Mesenchymal stem cell (in vitro differentiated cells and primary cell): ENCODE results near the gene TTLL13. TPM values are rescaled to one million over a fixed set of nuclear protein-coding genes. Genes with fewer than 3 reads are reported as not detected.

Experiments
- DNase-seq: peaks from one replicate; pipeline ENCODE4 v3.0.0-alpha.2; 2013
- H2AFZ ChIP-seq: one replicate; pipeline ENCODE4 v1.6.1; 2013; ENCODE audit warnings: low read depth, mild to moderate bottlenecking, control low read depth, inconsistent platforms, low read length, moderate library complexity
- H2AK5ac ChIP-seq: 2 replicates; pipeline ENCODE4 v1.6.1; 2013; ENCODE audit warnings: low read length, moderate library complexity, mild to moderate bottlenecking, inconsistent platforms; ENCODE audit not compliant: severe bottlenecking
- H2BK120ac ChIP-seq: one replicate; pipeline ENCODE4 v1.6.1; 2013; ENCODE audit warnings: low read depth, mild to moderate bottlenecking, inconsistent platforms, low read length, moderate library complexity
- H2BK12ac ChIP-seq, 2 experiments: one replicate each; pipeline ENCODE4 v1.6.1; 2013; ENCODE audit warnings: inconsistent platforms in 2 of 2, low read length in 2 of 2, mild to moderate bottlenecking in 2 of 2, moderate library complexity in 2 of 2, control low read depth in 1 of 2
- H2BK15ac ChIP-seq: one replicate; pipeline ENCODE4 v1.6.1; 2013; ENCODE audit warnings: mild to moderate bottlenecking, low read depth, inconsistent platforms; ENCODE audit not compliant: poor library complexity, severe bottlenecking
- H2BK5ac ChIP-seq: 2 replicates; pipeline ENCODE4 v1.6.1; 2013; ENCODE audit warnings: low read depth, mild to moderate bottlenecking, low read length, control low read depth, inconsistent platforms; ENCODE audit not compliant: poor library complexity, severe bottlenecking
- H3K14ac ChIP-seq, 2 experiments: one replicate each; pipeline ENCODE4 v1.6.1; 2013; ENCODE audit warnings: inconsistent platforms in 2 of 2, low read length in 2 of 2, control low read depth in 1 of 2, mild to moderate bottlenecking in 1 of 2, moderate library complexity in 1 of 2
- H3K18ac ChIP-seq, 2 experiments: one replicate each; pipeline ENCODE4 v1.6.1; 2013; ENCODE audit warnings: inconsistent platforms in 2 of 2, low read length in 2 of 2, control low read depth in 1 of 2, low read depth in 1 of 2, mild to moderate bottlenecking in 1 of 2
- H3K23ac ChIP-seq, 2 experiments: one replicate each; pipeline ENCODE4 v1.6.1; 2013; ENCODE audit warnings: inconsistent platforms in 2 of 2, low read length in 2 of 2, mild to moderate bottlenecking in 2 of 2, moderate library complexity in 2 of 2, control low read depth in 1 of 2
- H3K27ac ChIP-seq: 2 replicates; pipeline ENCODE4 v1.5.1; 2013; ENCODE audit warnings: mild to moderate bottlenecking, moderate library complexity, low read length, control low read depth, inconsistent platforms; ENCODE audit not compliant: poor library complexity, severe bottlenecking
- H3K27me3 ChIP-seq, 2 experiments: 2 replicates each; pipeline versions ENCODE4 v1.6.1 to v1.7.0; 2013; ENCODE audit warnings: low read length in 2 of 2, mild to moderate bottlenecking in 2 of 2, moderate library complexity in 2 of 2, control low read depth in 1 of 2, inconsistent platforms in 1 of 2; ENCODE audit not compliant: control insufficient read depth in 1 of 2, insufficient read depth in 1 of 2
- H3K36me3 ChIP-seq, 2 experiments: 2 replicates each; pipeline versions ENCODE4 v1.6.1 to v1.7.0; 2013; ENCODE audit warnings: low read length in 2 of 2, control low read depth in 1 of 2, inconsistent platforms in 1 of 2, low read depth in 1 of 2, mild to moderate bottlenecking in 1 of 2; ENCODE audit not compliant: insufficient read depth in 2 of 2, control insufficient read depth in 1 of 2
- H3K4ac ChIP-seq, 2 experiments: one replicate each; pipeline ENCODE4 v1.6.1; 2013; ENCODE audit warnings: inconsistent platforms in 2 of 2, low read length in 2 of 2, mild to moderate bottlenecking in 2 of 2, moderate library complexity in 2 of 2, control low read depth in 1 of 2, low read depth in 1 of 2
- H3K4me1 ChIP-seq: 2 replicates; pipeline ENCODE4 v1.6.1; 2013; ENCODE audit warnings: low read depth, low read length, control low read depth; ENCODE audit not compliant: control insufficient read depth, insufficient read depth
- H3K4me2 ChIP-seq: 2 replicates; pipeline ENCODE4 v1.6.1; 2013; ENCODE audit warnings: low read length, mild to moderate bottlenecking, inconsistent platforms; ENCODE audit not compliant: poor library complexity, severe bottlenecking
- H3K4me3 ChIP-seq, 2 experiments: 2 replicates each; pipeline versions ENCODE4 v1.5.1 to v1.7.0; 2013; ENCODE audit warnings: low read length in 2 of 2, mild to moderate bottlenecking in 2 of 2, control low read depth in 1 of 2, low read depth in 1 of 2; ENCODE audit not compliant: insufficient read depth in 1 of 2
- H3K79me1 ChIP-seq: replicated peaks from 2 replicates; pipeline ENCODE4 v1.6.1; 2013; ENCODE audit warnings: mild to moderate bottlenecking, control low read depth, low read length, inconsistent platforms; ENCODE audit not compliant: poor library complexity, severe bottlenecking
- H3K9ac ChIP-seq: 2 replicates; pipeline ENCODE4 v1.7.0; 2013; ENCODE audit warnings: mild to moderate bottlenecking, low read length, moderate library complexity
- H3K9me3 ChIP-seq: 2 replicates; pipeline ENCODE4 v1.7.0; 2013; ENCODE audit warnings: mild to moderate bottlenecking, low read length; ENCODE audit not compliant: control insufficient read depth
- H4K8ac ChIP-seq: one replicate; pipeline ENCODE4 v1.6.1; 2013; ENCODE audit warnings: inconsistent platforms, mild to moderate bottlenecking, low read length, moderate library complexity
- H4K91ac ChIP-seq: one replicate; pipeline ENCODE4 v1.6.1; 2013; ENCODE audit warnings: mild to moderate bottlenecking, low read length, inconsistent platforms
- WGBS: methylation state at CpG from one replicate; pipeline ENCODE4 v1.1.7; 2013; ENCODE audit warnings: mixed read lengths; 5-methylcytosine and 5-hydroxymethylcytosine counted together
- polyA plus RNA-seq, 2 experiments: library from polyadenylated mRNA; stranded (reverse); fragments of 200-250 nt; gene quantifications; one replicate each; pipeline ENCODE4 v1.2.3, GENCODE V29; 2013

TTLL13 gene, protein sequence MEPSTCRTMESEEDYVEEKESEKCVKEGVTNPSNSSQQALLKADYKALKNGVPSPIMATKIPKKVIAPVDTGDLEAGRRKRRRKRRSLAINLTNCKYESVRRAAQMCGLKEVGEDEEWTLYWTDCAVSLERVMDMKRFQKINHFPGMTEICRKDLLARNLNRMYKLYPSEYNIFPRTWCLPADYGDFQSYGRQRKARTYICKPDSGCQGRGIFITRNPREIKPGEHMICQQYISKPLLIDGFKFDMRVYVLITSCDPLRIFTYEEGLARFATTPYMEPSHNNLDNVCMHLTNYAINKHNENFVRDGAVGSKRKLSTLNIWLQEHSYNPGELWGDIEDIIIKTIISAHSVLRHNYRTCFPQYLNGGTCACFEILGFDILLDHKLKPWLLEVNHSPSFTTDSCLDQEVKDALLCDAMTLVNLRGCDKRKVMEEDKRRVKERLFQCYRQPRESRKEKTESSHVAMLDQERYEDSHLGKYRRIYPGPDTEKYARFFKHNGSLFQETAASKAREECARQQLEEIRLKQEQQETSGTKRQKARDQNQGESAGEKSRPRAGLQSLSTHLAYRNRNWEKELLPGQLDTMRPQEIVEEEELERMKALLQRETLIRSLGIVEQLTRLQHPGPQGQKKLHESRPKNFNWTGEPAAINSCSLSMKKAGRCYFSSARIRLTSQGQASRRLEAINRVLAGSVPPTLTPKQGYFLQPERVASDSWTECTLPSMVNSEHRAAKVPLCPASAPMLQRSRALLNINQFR
- 0.04 TPM for polyA plus RNA-seq (2013, experiment 1 of 2)
- polyA plus RNA-seq (2013, experiment 2 of 2), result 0.11 TPM

DNA sequence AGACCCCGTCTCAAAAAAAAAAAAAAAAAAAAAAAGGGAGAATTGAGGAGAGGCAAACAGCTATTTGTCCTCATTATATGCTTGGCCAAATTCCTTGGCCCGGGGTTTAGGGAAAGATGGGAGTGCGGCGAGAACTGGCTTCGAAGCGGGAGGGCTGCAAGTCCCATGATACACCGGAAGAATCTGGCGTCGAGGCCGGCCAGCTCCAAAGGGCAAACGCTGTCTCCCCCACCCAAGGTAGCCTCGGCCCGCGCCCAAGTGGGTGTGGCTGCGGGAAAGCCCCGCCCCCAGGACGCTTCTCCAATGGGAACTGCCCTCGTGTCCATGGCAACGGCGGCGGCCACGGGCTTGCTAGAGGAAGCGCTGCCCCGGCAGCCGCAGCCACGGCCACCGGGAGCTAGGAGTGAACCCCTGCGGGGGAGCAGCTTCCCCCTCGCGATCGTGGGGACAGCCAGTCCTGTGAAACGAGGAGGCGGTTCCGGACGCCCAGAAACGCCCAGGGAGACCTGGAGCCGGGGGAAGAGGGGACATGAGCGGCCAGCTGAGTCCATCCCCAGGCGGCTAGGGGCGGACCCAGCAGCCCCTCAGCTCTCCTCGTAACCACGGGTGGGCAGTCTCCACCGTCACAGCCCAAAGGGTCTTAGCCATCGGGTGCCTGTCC lies at the start of gene TTLL13:
TTLL13 (plus strand) TSS at position 354 of the 661 bp plus-strand sequence. CDS start 1,075 bp downstream, outside the sequence.
- no peak within 1 kb of the TSS for H3K23ac ChIP-seq
- no peak within 1 kb of the TSS for H2BK5ac ChIP-seq
- no peaks in the 10 kb centered on the region for H3K27me3 ChIP-seq
- H2AK5ac ChIP-seq, result no peak within 1 kb of the TSS
- peak within 1 kb of the TSS; percentile 61 for H4K8ac ChIP-seq
- peak within 1 kb of the TSS; percentile 68 to 87 for H3K4me3 ChIP-seq
- H3K14ac ChIP-seq, result peak within 1 kb of the TSS in 1 of 2 experiments; percentile 91
- no peak within 1 kb of the TSS for H3K27ac ChIP-seq
- H2BK12ac ChIP-seq, result peak within 1 kb of the TSS; percentile 38 to 63
- 5% methylated on average over 40 of the region's 44 CpGs for WGBS
- no peaks in the 10 kb centered on the region for H3K79me1 ChIP-seq
- peak within 1 kb of the TSS; percentile 85 for H3K9ac ChIP-seq
- H4K91ac ChIP-seq, result peak within 1 kb of the TSS; percentile 43
- H3K4ac ChIP-seq, result peak within 1 kb of the TSS in 1 of 2 experiments; percentile 15
- H3K4me1 ChIP-seq, result peaks cover 10% of the 10 kb centered on the region
- H2BK15ac ChIP-seq, result peak within 1 kb of the TSS; percentile 36
- peak within 1 kb of the TSS; percentile 100 for H3K4me2 ChIP-seq
- H2BK120ac ChIP-seq, result no peak within 1 kb of the TSS
- peak within 1 kb of the TSS; percentile 49 to 53 for H3K18ac ChIP-seq
- peak within 1 kb of the TSS; percentile 79 for H2AFZ ChIP-seq
- no peaks in the 10 kb centered on the region for H3K9me3 ChIP-seq
- peak; percentile 90 for DNase-seq
- H3K36me3 ChIP-seq, result no peaks in the 10 kb centered on the region

DNA sequence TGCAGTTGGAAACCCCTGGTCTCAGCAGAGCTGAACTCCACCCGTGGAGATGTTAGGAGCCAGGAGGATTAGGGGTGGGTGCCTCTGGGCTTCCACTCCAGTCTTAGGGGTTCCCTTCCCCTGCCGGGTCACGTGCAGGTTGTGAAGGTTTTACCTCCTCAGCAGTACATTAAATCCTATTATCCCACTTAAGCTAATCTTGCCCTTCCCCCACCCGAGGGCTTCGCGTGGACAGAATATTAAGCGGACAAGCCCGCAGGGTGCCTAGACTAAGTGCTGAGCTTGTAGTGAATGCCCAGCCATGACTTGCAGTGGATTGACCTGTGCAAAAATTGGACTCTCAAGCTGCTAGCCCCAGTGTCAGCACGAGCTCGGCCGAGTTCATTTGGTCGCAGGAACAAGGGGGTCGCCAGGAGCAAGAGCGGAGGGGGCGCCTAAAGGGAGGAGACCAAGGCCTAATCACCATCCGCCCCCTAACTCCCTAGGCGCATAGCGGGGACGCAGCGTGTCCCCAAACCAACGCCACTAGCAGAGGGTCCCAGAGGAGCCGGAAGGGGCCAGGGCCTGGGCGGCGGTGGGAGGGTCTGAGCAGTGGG lies 48.7 kb upstream of the TTLL13 start:
- Histone ChIP-seq H3K36me3 (peaks cover 0 to 12% of the 10 kb centered on the region in 2 experiments), H4K8ac (peak overlapping the region; percentile 93), H2AK5ac (no peak overlapping the region), H3K27me3 (no peaks in the 10 kb centered on the region), H3K23ac (peak overlapping the region in 1 of 2 experiments; percentile 54), H3K4me2 (peak overlapping the region; percentile 93), H3K4ac (peak overlapping the region; percentile 3 to 65), H3K9me3 (no peaks in the 10 kb centered on the region), H3K14ac (peak overlapping the region; percentile 9 to 37), H3K4me3 (peak overlapping the region; percentile 92 to 97), H4K91ac (peak overlapping the region; percentile 98), H2BK12ac (peak overlapping the region; percentile 56 to 69), H3K4me1 (peaks cover 31% of the 10 kb centered on the region), H2BK5ac (no peak overlapping the region), H3K18ac (peak overlapping the region; percentile 62 to 93), H2BK120ac (peak overlapping the region; percentile 83), H2BK15ac (peak overlapping the region; percentile 96), H3K9ac (peak overlapping the region; percentile 86), H3K79me1 (peaks cover 40% of the 10 kb centered on the region), H2AFZ (peak overlapping the region; percentile 86), H3K27ac (no peak overlapping the region)
- no peak for DNase-seq
- WGBS, result 18% methylated on average over 17 of the region's 24 CpGs

DNA sequence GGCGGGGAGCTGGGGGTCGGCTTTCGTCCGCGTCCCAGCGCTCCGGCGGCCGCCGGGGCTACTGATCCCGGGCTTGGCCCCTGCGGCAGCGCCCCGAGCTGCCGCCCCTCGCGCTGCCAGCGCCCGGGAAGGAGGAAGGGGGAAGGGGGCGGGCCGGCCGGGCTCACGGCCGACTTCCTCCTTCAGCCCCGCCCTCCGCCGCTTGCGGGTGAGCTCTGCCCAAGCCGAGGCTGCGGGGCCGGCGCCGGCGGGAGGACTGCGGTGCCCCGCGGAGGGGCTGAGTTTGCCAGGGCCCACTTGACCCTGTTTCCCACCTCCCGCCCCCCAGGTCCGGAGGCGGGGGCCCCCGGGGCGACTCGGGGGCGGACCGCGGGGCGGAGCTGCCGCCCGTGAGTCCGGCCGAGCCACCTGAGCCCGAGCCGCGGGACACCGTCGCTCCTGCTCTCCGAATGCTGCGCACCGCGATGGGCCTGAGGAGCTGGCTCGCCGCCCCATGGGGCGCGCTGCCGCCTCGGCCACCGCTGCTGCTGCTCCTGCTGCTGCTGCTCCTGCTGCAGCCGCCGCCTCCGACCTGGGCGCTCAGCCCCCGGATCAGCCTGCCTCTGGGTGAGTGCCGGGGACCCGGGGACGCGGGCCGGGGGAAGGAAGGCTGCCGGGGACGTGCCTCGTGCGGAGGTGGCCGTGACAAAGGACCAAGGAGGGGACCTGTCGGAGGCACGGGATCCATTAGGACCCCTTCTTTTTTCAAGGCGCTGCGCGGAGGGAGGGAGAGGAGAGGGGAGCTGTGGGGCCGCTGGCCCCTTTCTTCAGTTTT lies 48.0 kb upstream of the TTLL13 start, which contains the start of gene SEMA4B:
SEMA4B (plus strand) TSS at position 201 of the 814 bp plus-strand sequence; CDS start at position 450, 249 bp downstream.
- H3K4me2 ChIP-seq, result peak within 1 kb of the TSS; percentile 93
- peak within 1 kb of the TSS; percentile 19 for H2BK5ac ChIP-seq
- peak within 1 kb of the TSS; percentile 92 to 97 for H3K4me3 ChIP-seq
- H2AFZ ChIP-seq, result peak within 1 kb of the TSS; percentile 86
- no peaks in the 10 kb centered on the region for H3K27me3 ChIP-seq
- peak within 1 kb of the TSS; percentile 96 for H2BK15ac ChIP-seq
- H3K79me1 ChIP-seq, result peaks cover 47% of the 10 kb centered on the region
- H2BK120ac ChIP-seq, result peak within 1 kb of the TSS; percentile 83
- peak within 1 kb of the TSS; percentile 93 for H4K8ac ChIP-seq
- DNase-seq, result peak; percentile 63
- H3K36me3 ChIP-seq, result peaks cover 0 to 19% of the 10 kb centered on the region in 2 experiments
- H3K14ac ChIP-seq, result peak within 1 kb of the TSS; percentile 9 to 89
- peak within 1 kb of the TSS; percentile 86 for H3K9ac ChIP-seq
- peak within 1 kb of the TSS; percentile 68 to 83 for H3K4ac ChIP-seq
- under 1% methylated on average over 67 of the region's 88 CpGs for WGBS
- H3K23ac ChIP-seq, result peak within 1 kb of the TSS; percentile 43 to 98
- peak within 1 kb of the TSS; percentile 56 to 69 for H2BK12ac ChIP-seq
- H2AK5ac ChIP-seq, result no peak within 1 kb of the TSS
- H3K18ac ChIP-seq, result peak within 1 kb of the TSS; percentile 62 to 96
- H3K9me3 ChIP-seq, result no peaks in the 10 kb centered on the region
- peaks cover 31% of the 10 kb centered on the region for H3K4me1 ChIP-seq
- H4K91ac ChIP-seq, result peak within 1 kb of the TSS; percentile 98
- H3K27ac ChIP-seq, result no peak within 1 kb of the TSS
